H1 (cell line): ENCODE results near the gene ANXA4. TPM values are rescaled to one million over a fixed set of nuclear protein-coding genes. Genes with fewer than 3 reads are reported as not detected.

Experiments used
- CTCF ChIA-PET: fragments of 300-600 bp; sonication (Branson Sonifier 250); formaldehyde crosslinking; loops from one replicate; lab custom pipeline; 2021; ENCODE audit not compliant: partially characterized antibody; lab: Charles Lee
- POLR2A ChIA-PET: fragments of 300-600 bp; sonication (Branson Sonifier 250); formaldehyde crosslinking; loops from one replicate; lab custom pipeline; 2021; ENCODE audit warnings: inconsistent platforms; ENCODE audit not compliant: partially characterized antibody; lab: Charles Lee
- DNase-seq, 2 experiments: peaks; one replicate each; pipeline versions ENCODE4 v3.0.0 to v3.0.0-alpha.2; 2010 to 2022; ENCODE audit warnings: low spot score in 2 of 2, low read depth in 1 of 2, mixed read lengths in 1 of 2
- FAIRE-seq: peaks from 2 replicates; lab custom pipeline; 2011; peaks lifted over from hg19 to GRCh38; lab: Jason Lieb, UNC
- H2AFZ ChIP-seq: 2 replicates; pipeline ENCODE4 v1.8.1; 2012; ENCODE audit warnings: low read length, inconsistent platforms
- H2AK5ac ChIP-seq: 2 replicates; pipeline ENCODE4 v1.6.1; 2013; ENCODE audit warnings: low read depth, low read length
- H2BK120ac ChIP-seq: replicated peaks from 2 replicates; pipeline ENCODE3; 2013; ENCODE audit warnings: low read depth, low read length, inconsistent platforms
- H2BK12ac ChIP-seq: 2 replicates; pipeline ENCODE4 v1.6.1; 2013; ENCODE audit warnings: low read depth, low read length
- H2BK15ac ChIP-seq: 2 replicates; pipeline ENCODE4 v1.6.1; 2013; ENCODE audit warnings: low read length
- H2BK20ac ChIP-seq: 2 replicates; pipeline ENCODE4 v1.6.1; 2013; ENCODE audit warnings: low read length
- H2BK5ac ChIP-seq: 2 replicates; pipeline ENCODE4 v1.6.1; 2013; ENCODE audit warnings: low read depth, low read length
- H3K14ac ChIP-seq: 2 replicates; pipeline ENCODE4 v1.6.1; 2013; ENCODE audit warnings: inconsistent platforms; ENCODE audit not compliant: insufficient read length
- H3K18ac ChIP-seq: 2 replicates; pipeline ENCODE4 v1.6.1; 2013; ENCODE audit warnings: low read length; ENCODE audit errors: extremely low read depth
- H3K23ac ChIP-seq: 2 replicates; pipeline ENCODE4 v1.6.1; 2013; ENCODE audit warnings: inconsistent platforms; ENCODE audit not compliant: insufficient read length
- H3K23me2 ChIP-seq: 2 replicates; pipeline ENCODE4 v1.6.1; 2013; ENCODE audit warnings: low read depth, low read length
- H3K27ac ChIP-seq: 2 replicates; pipeline ENCODE4 v1.6.1; 2011; ENCODE audit warnings: low read depth, low read length, inconsistent platforms
- H3K27me3 ChIP-seq, 4 experiments: replicated peaks in 1 of 4; 1 replicate in 1 of 4; 2 replicates in 3 of 4; pipeline versions ENCODE4 v1.6.1 to v1.8.1; 2011 to 2013; ENCODE audit warnings: low read length in 3 of 4, mild to moderate bottlenecking in 3 of 4, inconsistent platforms in 2 of 4, mixed read lengths in 2 of 4, moderate library complexity in 1 of 4; ENCODE audit not compliant: control insufficient read depth in 3 of 4, insufficient read depth in 3 of 4; ENCODE audit errors: extremely low read depth in 1 of 4
- H3K36me3 ChIP-seq, 4 experiments: 2 replicates each; pipeline versions ENCODE4 v1.6.1 to v1.8.1; 2011 to 2013; ENCODE audit warnings: mild to moderate bottlenecking in 4 of 4, low read length in 3 of 4, moderate library complexity in 2 of 4, control low read depth in 1 of 4, inconsistent platforms in 1 of 4; ENCODE audit not compliant: insufficient read depth in 4 of 4, control insufficient read depth in 2 of 4
- H3K4ac ChIP-seq: replicated peaks from 2 replicates; pipeline ENCODE3; 2013; ENCODE audit warnings: low read length, low read depth, mixed read lengths, inconsistent platforms; ENCODE audit not compliant: insufficient read length
- H3K4me1 ChIP-seq, 4 experiments: replicated peaks in 1 of 4; 1 replicate in 1 of 4; 2 replicates in 3 of 4; pipeline versions ENCODE4 v1.6.1 to v1.8.1; 2011 to 2013; ENCODE audit warnings: low read length in 3 of 4, inconsistent platforms in 2 of 4, mixed read lengths in 1 of 4; ENCODE audit not compliant: insufficient read depth in 4 of 4, control insufficient read depth in 3 of 4
- H3K4me2 ChIP-seq, 2 experiments: 2 replicates each; pipeline versions ENCODE4 v1.6.1 to v1.8.1; 2011 to 2013; ENCODE audit warnings: low read depth in 2 of 2, low read length in 2 of 2, control low read depth in 1 of 2, inconsistent platforms in 1 of 2, mild to moderate bottlenecking in 1 of 2; ENCODE audit not compliant: insufficient read depth in 1 of 2
- H3K4me3 ChIP-seq, 4 experiments: fragments of 200-600, 300-600 bp in 1 of 4; sonication (generic), shearing (Covaris generic), sonication (Bioruptor Twin) in 1 of 4; 2 replicates each; pipeline versions ENCODE4 v1.5.1 to v1.8.1; 2011 to 2016; ENCODE audit warnings: low read length in 4 of 4, low read depth in 3 of 4, control low read depth in 2 of 4, inconsistent platforms in 2 of 4, mild to moderate bottlenecking in 2 of 4, mixed read lengths in 1 of 4, moderate library complexity in 1 of 4; ENCODE audit not compliant: insufficient read depth in 2 of 4; ENCODE audit errors: extremely low read depth in 1 of 4
- H3K56ac ChIP-seq: replicated peaks from 2 replicates; pipeline ENCODE3; 2013; ENCODE audit warnings: low read depth, mild to moderate bottlenecking, mixed read lengths, low read length, inconsistent platforms; ENCODE audit not compliant: insufficient read length
- H3K79me1 ChIP-seq: 2 replicates; pipeline ENCODE4 v1.6.1; 2013; ENCODE audit warnings: low read depth, low read length, control low read depth
- H3K79me2 ChIP-seq, 2 experiments: 2 replicates each; pipeline versions ENCODE4 v1.6.1 to v1.8.1; 2012 to 2013; ENCODE audit warnings: low read length in 2 of 2, mild to moderate bottlenecking in 2 of 2, inconsistent platforms in 1 of 2; ENCODE audit not compliant: insufficient read depth in 2 of 2, control insufficient read depth in 1 of 2
- H3K9ac ChIP-seq, 4 experiments: replicated peaks in 1 of 4; 1 replicate in 1 of 4; 2 replicates in 3 of 4; pipeline versions ENCODE4 v1.6.1 to v1.8.1; 2011 to 2013; ENCODE audit warnings: low read depth in 3 of 4, low read length in 3 of 4, control low read depth in 2 of 4, mild to moderate bottlenecking in 2 of 4, moderate library complexity in 2 of 4, inconsistent platforms in 1 of 4; ENCODE audit errors: extremely low read depth in 1 of 4
- H3K9me3 ChIP-seq, 2 experiments: 2 replicates each; pipeline versions ENCODE4 v1.6.1 to v1.8.1; 2012 to 2013; ENCODE audit warnings: mild to moderate bottlenecking in 2 of 2, moderate library complexity in 2 of 2, control low read depth in 1 of 2, inconsistent platforms in 1 of 2, low read depth in 1 of 2, low read length in 1 of 2, mixed read lengths in 1 of 2; ENCODE audit not compliant: insufficient read depth in 2 of 2
- H4K20me1 ChIP-seq, 2 experiments: replicated peaks in 1 of 2; 2 replicates each; pipeline versions ENCODE3 to v1.8.1; 2011 to 2013; ENCODE audit warnings: inconsistent platforms in 2 of 2, low read length in 2 of 2, mild to moderate bottlenecking in 1 of 2; ENCODE audit not compliant: insufficient read depth in 2 of 2, control insufficient read depth in 1 of 2
- H4K5ac ChIP-seq: 2 replicates; pipeline ENCODE4 v1.6.1; 2013; ENCODE audit warnings: low read length, low read depth, mixed read lengths, inconsistent platforms; ENCODE audit not compliant: insufficient read length
- H4K8ac ChIP-seq: 2 replicates; pipeline ENCODE4 v1.8.0; 2013; ENCODE audit warnings: mild to moderate bottlenecking, moderate library complexity, low read length, inconsistent platforms; ENCODE audit not compliant: insufficient read depth; ENCODE audit errors: extremely low read depth
- H4K91ac ChIP-seq: replicated peaks from 2 replicates; pipeline ENCODE3; 2013; ENCODE audit warnings: low read length, mixed read lengths, inconsistent platforms; ENCODE audit not compliant: insufficient read length
- ATF2 ChIP-seq: IDR thresholded peaks from 2 replicates; pipeline ENCODE4 v1.6.1; 2012; ENCODE audit warnings: low read length, inconsistent platforms
- BACH1 ChIP-seq: IDR thresholded peaks from 2 replicates; pipeline ENCODE4 v1.6.1; 2012; ENCODE audit warnings: low read length, improper control_type of control experiment
- EGR1 ChIP-seq: IDR thresholded peaks from 2 replicates; pipeline ENCODE4 v1.6.1; 2011; ENCODE audit warnings: low read depth, low read length, borderline replicate concordance
- HDAC2 ChIP-seq, 2 experiments: fragments of 300-600 bp in 1 of 2; sonication (generic) in 1 of 2; IDR thresholded peaks; 2 replicates each; pipeline ENCODE4 v1.6.1; 2011 to 2012; ENCODE audit warnings: low read depth in 2 of 2, low read length in 2 of 2, mild to moderate bottlenecking in 2 of 2, moderate library complexity in 2 of 2, borderline replicate concordance in 1 of 2, inconsistent platforms in 1 of 2
- HDAC6 ChIP-seq: IDR thresholded peaks from one replicate; pipeline ENCODE4 v1.7.1; 2012; ENCODE audit warnings: low read depth, mild to moderate bottlenecking, inconsistent platforms, low read length, moderate library complexity
- NRF1 ChIP-seq: IDR thresholded peaks from 2 replicates; pipeline ENCODE4 v1.6.1; 2011; ENCODE audit warnings: mild to moderate bottlenecking, low read depth, low read length, improper control_type of control experiment
- WGBS, 2 experiments: shearing (Covaris generic) in 1 of 2; methylation state at CpG; one replicate each; pipeline versions ENCODE4 v1.1.6 to v1.1.7; 2013 to 2015; ENCODE audit warnings: low lambda C conversion rate in 2 of 2, mixed read lengths in 2 of 2, inconsistent platforms in 1 of 2, low coverage in 1 of 2, missing lambda C conversion rate in 1 of 2; ENCODE audit not compliant: insufficient replicate concordance in 2 of 2, insufficient coverage in 1 of 2, insufficient read length in 1 of 2; ENCODE audit errors: extremely low coverage in 1 of 2, missing lambda C conversion rate in 1 of 2; 5-methylcytosine and 5-hydroxymethylcytosine counted together
- polyA plus RNA-seq, 7 experiments: library from polyadenylated mRNA; depleted of rRNA in 3 of 7; stranded (reverse) in 5 of 7; unstranded in 2 of 7; fragments of >200 nt in 5 of 7; fragments of 200-250 nt in 2 of 7; gene quantifications; 1 replicate in 5 of 7; 2 replicates in 1 of 7; 4 replicates in 1 of 7; pipeline versions ENCODE4 v1.2.1 to v1.2.3, GENCODE V29; 2011 to 2013; ENCODE audit warnings: missing spikeins in 2 of 7, mixed read lengths in 2 of 7
- total RNA-seq: library from RNA; stranded (reverse); fragmentation: NEBNext Ultra II Directional; extraction: Animal tissue kit (Norgen Biotek cat#: 25700); gene quantifications from 2 replicates; pipeline ENCODE4 v1.2.1, GENCODE V29; 2021

ANXA4 gene
- total and polyA plus RNA-seq, 2 of the 8 experiments (the other 6 are each of a cell fraction or from before 2014, with no cell fraction given): 9.4 to 17.6 TPM

DNA sequence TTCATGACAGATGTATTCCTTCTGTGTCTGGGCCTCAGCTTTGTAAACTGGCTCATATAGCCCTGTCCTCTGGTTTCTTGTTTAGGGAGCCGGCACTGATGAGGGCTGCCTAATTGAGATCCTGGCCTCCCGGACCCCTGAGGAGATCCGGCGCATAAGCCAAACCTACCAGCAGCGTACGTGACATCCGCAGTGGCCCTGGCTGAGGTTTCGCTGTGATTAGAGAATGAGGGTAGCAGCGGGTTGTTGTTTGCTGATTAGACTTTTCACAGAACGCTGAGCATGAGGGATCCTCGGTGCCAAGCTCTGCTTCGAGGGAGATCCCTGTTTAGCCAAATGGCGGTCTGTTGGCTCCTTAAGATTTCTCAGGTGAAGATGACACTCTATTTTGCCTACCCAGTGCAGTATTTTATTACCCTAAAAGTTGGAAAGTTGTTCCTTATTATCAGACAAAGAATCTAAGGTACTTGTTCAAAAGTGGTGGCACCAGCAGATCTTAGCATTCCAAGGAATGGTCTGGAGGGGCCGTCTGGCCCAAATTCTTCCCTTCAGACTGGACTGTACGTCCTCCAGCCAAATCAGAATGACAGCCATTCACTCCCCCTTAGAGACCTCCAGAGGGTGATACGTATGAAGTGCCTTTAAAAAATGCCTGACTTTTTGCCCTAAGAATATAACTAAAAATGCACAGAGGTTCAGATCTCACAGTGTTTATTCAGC is 66.0 kb downstream of the ANXA4 start:
- Histone ChIP-seq H2BK12ac (no peak overlapping the region), H3K23ac (no peak overlapping the region), H3K14ac (no peak overlapping the region), H2BK120ac (no peak overlapping the region), H3K4ac (no peak overlapping the region), H3K27me3 (no peaks in the 10 kb centered on the region), H3K4me2 (no peak overlapping the region), H4K5ac (no peak overlapping the region), H3K79me2 (no peaks in the 10 kb centered on the region), H3K4me3 (no peak overlapping the region), H3K4me1 (no peaks in the 10 kb centered on the region), H3K56ac (no peak overlapping the region), H4K8ac (no peak overlapping the region), H4K91ac (no peak overlapping the region), H2BK15ac (no peak overlapping the region), H2BK20ac (no peak overlapping the region), H3K36me3 (no peaks in the 10 kb centered on the region), H2AFZ (no peak overlapping the region), H3K9me3 (no peaks in the 10 kb centered on the region), H2AK5ac (no peak overlapping the region), H3K27ac (no peak overlapping the region)
- no peak for FAIRE-seq
- POLR2A ChIA-PET: no interaction called here
- 90% methylated on average over 16 of the region's 16 CpGs; no CpG with 5 or more reads in 1 of the 2 experiments for WGBS, 2 experiments
- TF ChIP-seq ATF2 (no peak), BACH1 (no peak), HDAC6 (no peak), EGR1 (no peak), HDAC2 (IDR thresholded peaks at IDR 0.05; ENCODE audit: borderline replicate concordance in 1 of 2, low read depth in 2 of 2, low read length in 2 of 2) (no peak), NRF1 (no peak)
- TF ChIP-seq, all 59 proteins: peak for 0
- H3K9ac ChIP-seq: no peak overlapping the region
- H4K20me1 ChIP-seq: peaks cover 0 to 2% of the 10 kb centered on the region in 2 experiments
- CTCF ChIA-PET: interaction anchor here (1.0 to 22.2 kb wide), 4 partner anchors 8 to 82 kb away, joined by 4 to 319 read pairs (median 10); no protein-coding TSS in a partner anchor
- DNase-seq: peak in 1 of 2 experiments; percentile 35
- no peaks in the 10 kb centered on the region for H3K79me1 ChIP-seq
- H3K18ac ChIP-seq: no peak overlapping the region
- no peaks in the 10 kb centered on the region for H3K23me2 ChIP-seq
- H2BK5ac ChIP-seq: no peak overlapping the region
